ENCODE results near the gene IL3.

Gene IL3

GRCh38 chr5:132060501-132061161 lies at the start of gene IL3:
Gene IL3 (plus strand): TSS chr5:132060655. CDS start chr5:132060707, 52 bp downstream.
- H3K4me3 ChIP-seq (ENCODE audit: low read depth, low read length), result no peak within 1 kb of the TSS
- no peak for DNase-seq (ENCODE audit: low read depth)

GRCh38 chr5:132010989-132011621 lies 49.4 kb upstream of the IL3 start:
- DNase-seq (ENCODE audit: low read depth), result no peak

GRCh38 chr5:132011622-132012343 lies 48.7 kb upstream of the IL3 start, which contains the start of gene ACSL6:
Gene ACSL6 (minus strand): TSS chr5:132011658. CDS start chr5:132011553, 105 bp downstream.
- DNase-seq (ENCODE audit: low read depth), result no peak
- peak within 1 kb of the TSS; percentile 50 for H3K4me3 ChIP-seq (ENCODE audit: low read depth, low read length)

More at GRCh38 chr5:132010989-132011621, 49.4 kb upstream of the IL3 start:
- peak overlapping the region; percentile 50 for H3K4me3 ChIP-seq (ENCODE audit: low read depth, low read length)

- DNase-seq (ENCODE audit: low read depth), result peak; percentile 26
- no peak overlapping the region for H3K4me3 ChIP-seq (ENCODE audit: low read depth, low read length)
Observed at GRCh38 chr5:132012371-132013005, 48.0 kb upstream of the IL3 start.

GRCh38 chr5:132013006-132013689 lies 47.3 kb upstream of the IL3 start:
- DNase-seq (ENCODE audit: low read depth), result no peak
- H3K4me3 ChIP-seq (ENCODE audit: low read depth, low read length), result no peak overlapping the region

- no peak for DNase-seq (ENCODE audit: low read depth)
- no peak overlapping the region for H3K4me3 ChIP-seq (ENCODE audit: low read depth, low read length)
Observed at GRCh38 chr5:132013711-132014110, 46.7 kb upstream of the IL3 start.

- DNase-seq (ENCODE audit: low read depth), result no peak
- H3K4me3 ChIP-seq (ENCODE audit: low read depth, low read length), result no peak overlapping the region
Observed at GRCh38 chr5:132016721-132017250, 43.7 kb upstream of the IL3 start.

- no peak overlapping the region for H3K4me3 ChIP-seq (ENCODE audit: low read depth, low read length)
- DNase-seq (ENCODE audit: low read depth), result no peak
Observed at GRCh38 chr5:132017316-132017715, 43.1 kb upstream of the IL3 start.

- no peak overlapping the region for H3K4me3 ChIP-seq (ENCODE audit: low read depth, low read length)
- DNase-seq (ENCODE audit: low read depth), result no peak
Observed at GRCh38 chr5:132017738-132018625, 42.5 kb upstream of the IL3 start.

GRCh38 chr5:132019337-132019736 lies 41.1 kb upstream of the IL3 start:
- no peak overlapping the region for H3K4me3 ChIP-seq (ENCODE audit: low read depth, low read length)
- DNase-seq (ENCODE audit: low read depth), result no peak

- no peak overlapping the region for H3K4me3 ChIP-seq (ENCODE audit: low read depth, low read length)
- no peak for DNase-seq (ENCODE audit: low read depth)
Observed at GRCh38 chr5:132019857-132020555, 40.4 kb upstream of the IL3 start.

- DNase-seq (ENCODE audit: low read depth), result no peak
- no peak overlapping the region for H3K4me3 ChIP-seq (ENCODE audit: low read depth, low read length)
Observed at GRCh38 chr5:132020568-132021339, 39.7 kb upstream of the IL3 start.

GRCh38 chr5:132021654-132022053 lies 38.8 kb upstream of the IL3 start:
- no peak overlapping the region for H3K4me3 ChIP-seq (ENCODE audit: low read depth, low read length)
- no peak for DNase-seq (ENCODE audit: low read depth)

- no peak for DNase-seq (ENCODE audit: low read depth)
Observed at GRCh38 chr5:132022737-132023136, 37.7 kb upstream of the IL3 start.

GRCh38 chr5:132023258-132024116 lies 37.0 kb upstream of the IL3 start:
- no peak for DNase-seq (ENCODE audit: low read depth)

More at GRCh38 chr5:132022737-132023136, 37.7 kb upstream of the IL3 start:
- no peak overlapping the region for H3K4me3 ChIP-seq (ENCODE audit: low read depth, low read length)

GRCh38 chr5:132024117-132024435 lies 36.4 kb upstream of the IL3 start:
- DNase-seq (ENCODE audit: low read depth), result no peak
- H3K4me3 ChIP-seq (ENCODE audit: low read depth, low read length), result no peak overlapping the region

More at GRCh38 chr5:132023258-132024116, 37.0 kb upstream of the IL3 start:
- no peak overlapping the region for H3K4me3 ChIP-seq (ENCODE audit: low read depth, low read length)

Data from skeletal muscle cell (primary cell).